HEK293 (cell line): Measurements from ENCODE around the gene TSTD1.

Experiments used
- CTCF ChIA-PET: fragments of 350-600 bp; formaldehyde crosslinking; extraction: SDS; loops from one replicate; lab custom pipeline; 2021; ENCODE audit warnings: antibody characterized with exemption; lab: Yijun Ruan, JAX
- POLR2A ChIA-PET: fragments of 300-600 bp; formaldehyde crosslinking; extraction: SDS; loops from one replicate; lab custom pipeline; 2020; ENCODE audit warnings: antibody characterized with exemption, inconsistent platforms; lab: Yijun Ruan, JAX
- H3K27ac ChIP-seq: fragments of 200-500 bp; sonication (Bioruptor generic); 2 replicates; pipeline ENCODE4 v1.5.1; 2014; ENCODE audit warnings: low read depth, low read length, control low read depth, inconsistent platforms; ENCODE audit errors: extremely low read depth
- H3K36me3 ChIP-seq, 2 experiments: fragments of 200-500 bp in 1 of 2; sonication (Bioruptor generic) in 1 of 2; 1 replicate in 1 of 2; 2 replicates in 1 of 2; pipeline ENCODE4 v1.5.1; 2014 to 2017; ENCODE audit warnings: inconsistent platforms in 2 of 2, low read length in 2 of 2; ENCODE audit not compliant: control insufficient read depth in 2 of 2, insufficient read depth in 1 of 2
- H3K4me1 ChIP-seq: fragments of 200-500 bp; sonication (Bioruptor generic); 2 replicates; pipeline ENCODE4 v1.5.1; 2014; ENCODE audit warnings: mild to moderate bottlenecking, low read length, inconsistent platforms; ENCODE audit not compliant: control insufficient read depth, insufficient read depth
- H3K4me3 ChIP-seq: 2 replicates; pipeline ENCODE4 v1.5.1; 2011; ENCODE audit warnings: low read depth, mild to moderate bottlenecking, control low read depth, low read length, moderate library complexity
- H3K9me3 ChIP-seq: fragments of 200-500 bp; sonication (Bioruptor generic); 2 replicates; pipeline ENCODE4 v1.5.1; 2014; ENCODE audit warnings: low read depth, low read length, inconsistent platforms; ENCODE audit not compliant: control insufficient read depth, insufficient read depth
- OSR2 ChIP-seq: fragments of 450-650 bp; formaldehyde crosslinking; IDR thresholded peaks from 2 replicates; pipeline ENCODE4 v1.5.1; 2016; ENCODE audit warnings: missing biosample characterization, missing genetic modification characterization
- ZBTB20 ChIP-seq: fragments of 450-650 bp; formaldehyde crosslinking; IDR thresholded peaks from 2 replicates; pipeline ENCODE4 v1.5.1; 2016; ENCODE audit warnings: missing biosample characterization, missing genetic modification characterization
- ZNF132 ChIP-seq: fragments of 450-650 bp; formaldehyde crosslinking; IDR thresholded peaks from 2 replicates; pipeline ENCODE4 v1.5.1; 2017; ENCODE audit warnings: missing biosample characterization, missing genetic modification characterization, borderline replicate concordance
- ZNF133 ChIP-seq: fragments of 450-650 bp; formaldehyde crosslinking; IDR thresholded peaks from 2 replicates; pipeline ENCODE4 v1.5.1; 2016; ENCODE audit warnings: missing biosample characterization, missing genetic modification characterization
- ZNF2 ChIP-seq: fragments of 450-650 bp; formaldehyde crosslinking; IDR thresholded peaks from 2 replicates; pipeline ENCODE4 v1.5.1; 2016; ENCODE audit warnings: missing biosample characterization, missing genetic modification characterization
- ZNF211 ChIP-seq: fragments of 450-650 bp; formaldehyde crosslinking; IDR thresholded peaks from 2 replicates; pipeline ENCODE4 v1.5.1; 2016; ENCODE audit warnings: low read depth, missing biosample characterization, missing genetic modification characterization
- ZNF214 ChIP-seq: fragments of 450-650 bp; formaldehyde crosslinking; IDR thresholded peaks from 2 replicates; pipeline ENCODE4 v1.5.1; 2017; ENCODE audit warnings: missing biosample characterization, mild to moderate bottlenecking, missing genetic modification characterization, borderline replicate concordance
- ZNF416 ChIP-seq: fragments of 450-650 bp; formaldehyde crosslinking; IDR thresholded peaks from 2 replicates; pipeline ENCODE4 v1.5.1; 2016; ENCODE audit warnings: missing biosample characterization, missing genetic modification characterization
- ZNF530 ChIP-seq: fragments of 450-650 bp; formaldehyde crosslinking; IDR thresholded peaks from 2 replicates; pipeline ENCODE4 v1.5.1; 2016; ENCODE audit warnings: low read depth, missing biosample characterization, missing genetic modification characterization
- ZNF623 ChIP-seq: fragments of 450-650 bp; formaldehyde crosslinking; IDR thresholded peaks from 2 replicates; pipeline ENCODE4 v1.5.1; 2016; ENCODE audit warnings: missing biosample characterization, missing genetic modification characterization
- ZNF654 ChIP-seq: fragments of 450-650 bp; formaldehyde crosslinking; IDR thresholded peaks from 2 replicates; pipeline ENCODE4 v1.5.1; 2016; ENCODE audit warnings: low read depth, missing biosample characterization, missing genetic modification characterization
- TF ChIP-seq, protein P1 (sequence below): fragments of 450-650 bp; formaldehyde crosslinking; IDR thresholded peaks from 2 replicates; pipeline ENCODE4 v1.5.1; 2016; ENCODE audit warnings: missing biosample characterization, missing genetic modification characterization, borderline replicate concordance
- TF ChIP-seq, protein P2 (sequence below): fragments of 450-650 bp; formaldehyde crosslinking; IDR thresholded peaks from 2 replicates; pipeline ENCODE4 v1.5.1; 2016; ENCODE audit warnings: missing biosample characterization, missing genetic modification characterization, low read depth
- TF ChIP-seq, protein P3 (sequence below): fragments of 450-650 bp; formaldehyde crosslinking; IDR thresholded peaks from 2 replicates; pipeline ENCODE4 v1.5.1; 2016; ENCODE audit warnings: missing biosample characterization, missing genetic modification characterization
- TF ChIP-seq, protein P4 (sequence below): fragments of 450-650 bp; formaldehyde crosslinking; IDR thresholded peaks from 2 replicates; pipeline ENCODE4 v1.5.1; 2016; ENCODE audit warnings: missing biosample characterization, missing genetic modification characterization

The TSTD1 gene

DNA sequence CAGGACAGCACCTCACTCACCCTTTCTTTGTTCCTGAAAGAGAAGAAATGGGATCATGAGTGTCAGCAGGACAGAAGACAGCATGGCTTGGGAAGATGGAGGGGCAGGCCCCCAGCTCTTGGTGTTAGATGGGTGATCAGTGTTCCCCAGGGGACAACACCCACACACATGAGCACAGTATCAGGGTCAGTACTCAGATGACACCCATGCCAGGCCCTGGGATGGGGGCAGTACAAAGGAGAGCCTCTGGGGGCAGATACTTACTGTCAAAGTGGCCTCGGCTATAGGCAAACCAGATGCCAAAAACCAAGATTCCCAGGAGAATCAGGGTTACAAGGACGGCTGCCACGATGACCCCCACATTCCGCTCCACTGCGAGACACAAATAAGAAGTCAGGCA is 39.4 kb downstream of the TSTD1 start (continued):
- TF ChIP-seq, protein P1, sequence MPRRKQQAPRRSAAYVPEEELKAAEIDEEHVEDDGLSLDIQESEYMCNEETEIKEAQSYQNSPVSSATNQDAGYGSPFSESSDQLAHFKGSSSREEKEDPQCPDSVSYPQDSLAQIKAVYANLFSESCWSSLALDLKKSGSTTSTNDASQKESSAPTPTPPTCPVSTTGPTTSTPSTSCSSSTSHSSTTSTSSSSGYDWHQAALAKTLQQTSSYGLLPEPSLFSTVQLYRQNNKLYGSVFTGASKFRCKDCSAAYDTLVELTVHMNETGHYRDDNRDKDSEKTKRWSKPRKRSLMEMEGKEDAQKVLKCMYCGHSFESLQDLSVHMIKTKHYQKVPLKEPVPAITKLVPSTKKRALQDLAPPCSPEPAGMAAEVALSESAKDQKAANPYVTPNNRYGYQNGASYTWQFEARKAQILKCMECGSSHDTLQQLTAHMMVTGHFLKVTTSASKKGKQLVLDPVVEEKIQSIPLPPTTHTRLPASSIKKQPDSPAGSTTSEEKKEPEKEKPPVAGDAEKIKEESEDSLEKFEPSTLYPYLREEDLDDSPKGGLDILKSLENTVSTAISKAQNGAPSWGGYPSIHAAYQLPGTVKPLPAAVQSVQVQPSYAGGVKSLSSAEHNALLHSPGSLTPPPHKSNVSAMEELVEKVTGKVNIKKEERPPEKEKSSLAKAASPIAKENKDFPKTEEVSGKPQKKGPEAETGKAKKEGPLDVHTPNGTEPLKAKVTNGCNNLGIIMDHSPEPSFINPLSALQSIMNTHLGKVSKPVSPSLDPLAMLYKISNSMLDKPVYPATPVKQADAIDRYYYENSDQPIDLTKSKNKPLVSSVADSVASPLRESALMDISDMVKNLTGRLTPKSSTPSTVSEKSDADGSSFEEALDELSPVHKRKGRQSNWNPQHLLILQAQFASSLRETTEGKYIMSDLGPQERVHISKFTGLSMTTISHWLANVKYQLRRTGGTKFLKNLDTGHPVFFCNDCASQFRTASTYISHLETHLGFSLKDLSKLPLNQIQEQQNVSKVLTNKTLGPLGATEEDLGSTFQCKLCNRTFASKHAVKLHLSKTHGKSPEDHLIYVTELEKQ (tag by site-specific recombination) = no peak
- no peak for TF ChIP-seq ZNF530
- TF ChIP-seq, protein P2, sequence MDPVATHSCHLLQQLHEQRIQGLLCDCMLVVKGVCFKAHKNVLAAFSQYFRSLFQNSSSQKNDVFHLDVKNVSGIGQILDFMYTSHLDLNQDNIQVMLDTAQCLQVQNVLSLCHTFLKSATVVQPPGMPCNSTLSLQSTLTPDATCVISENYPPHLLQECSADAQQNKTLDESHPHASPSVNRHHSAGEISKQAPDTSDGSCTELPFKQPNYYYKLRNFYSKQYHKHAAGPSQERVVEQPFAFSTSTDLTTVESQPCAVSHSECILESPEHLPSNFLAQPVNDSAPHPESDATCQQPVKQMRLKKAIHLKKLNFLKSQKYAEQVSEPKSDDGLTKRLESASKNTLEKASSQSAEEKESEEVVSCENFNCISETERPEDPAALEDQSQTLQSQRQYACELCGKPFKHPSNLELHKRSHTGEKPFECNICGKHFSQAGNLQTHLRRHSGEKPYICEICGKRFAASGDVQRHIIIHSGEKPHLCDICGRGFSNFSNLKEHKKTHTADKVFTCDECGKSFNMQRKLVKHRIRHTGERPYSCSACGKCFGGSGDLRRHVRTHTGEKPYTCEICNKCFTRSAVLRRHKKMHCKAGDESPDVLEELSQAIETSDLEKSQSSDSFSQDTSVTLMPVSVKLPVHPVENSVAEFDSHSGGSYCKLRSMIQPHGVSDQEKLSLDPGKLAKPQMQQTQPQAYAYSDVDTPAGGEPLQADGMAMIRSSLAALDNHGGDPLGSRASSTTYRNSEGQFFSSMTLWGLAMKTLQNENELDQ (tag by site-specific recombination) = no peak
- TF ChIP-seq ZNF623 (tag by site-specific recombination) = no peak
- TF ChIP-seq, protein P3, sequence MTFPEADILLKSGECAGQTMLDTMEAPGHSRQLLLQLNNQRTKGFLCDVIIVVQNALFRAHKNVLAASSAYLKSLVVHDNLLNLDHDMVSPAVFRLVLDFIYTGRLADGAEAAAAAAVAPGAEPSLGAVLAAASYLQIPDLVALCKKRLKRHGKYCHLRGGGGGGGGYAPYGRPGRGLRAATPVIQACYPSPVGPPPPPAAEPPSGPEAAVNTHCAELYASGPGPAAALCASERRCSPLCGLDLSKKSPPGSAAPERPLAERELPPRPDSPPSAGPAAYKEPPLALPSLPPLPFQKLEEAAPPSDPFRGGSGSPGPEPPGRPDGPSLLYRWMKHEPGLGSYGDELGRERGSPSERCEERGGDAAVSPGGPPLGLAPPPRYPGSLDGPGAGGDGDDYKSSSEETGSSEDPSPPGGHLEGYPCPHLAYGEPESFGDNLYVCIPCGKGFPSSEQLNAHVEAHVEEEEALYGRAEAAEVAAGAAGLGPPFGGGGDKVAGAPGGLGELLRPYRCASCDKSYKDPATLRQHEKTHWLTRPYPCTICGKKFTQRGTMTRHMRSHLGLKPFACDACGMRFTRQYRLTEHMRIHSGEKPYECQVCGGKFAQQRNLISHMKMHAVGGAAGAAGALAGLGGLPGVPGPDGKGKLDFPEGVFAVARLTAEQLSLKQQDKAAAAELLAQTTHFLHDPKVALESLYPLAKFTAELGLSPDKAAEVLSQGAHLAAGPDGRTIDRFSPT = no peak
- no peak for TF ChIP-seq ZNF211 (tag by site-specific recombination)

DNA sequence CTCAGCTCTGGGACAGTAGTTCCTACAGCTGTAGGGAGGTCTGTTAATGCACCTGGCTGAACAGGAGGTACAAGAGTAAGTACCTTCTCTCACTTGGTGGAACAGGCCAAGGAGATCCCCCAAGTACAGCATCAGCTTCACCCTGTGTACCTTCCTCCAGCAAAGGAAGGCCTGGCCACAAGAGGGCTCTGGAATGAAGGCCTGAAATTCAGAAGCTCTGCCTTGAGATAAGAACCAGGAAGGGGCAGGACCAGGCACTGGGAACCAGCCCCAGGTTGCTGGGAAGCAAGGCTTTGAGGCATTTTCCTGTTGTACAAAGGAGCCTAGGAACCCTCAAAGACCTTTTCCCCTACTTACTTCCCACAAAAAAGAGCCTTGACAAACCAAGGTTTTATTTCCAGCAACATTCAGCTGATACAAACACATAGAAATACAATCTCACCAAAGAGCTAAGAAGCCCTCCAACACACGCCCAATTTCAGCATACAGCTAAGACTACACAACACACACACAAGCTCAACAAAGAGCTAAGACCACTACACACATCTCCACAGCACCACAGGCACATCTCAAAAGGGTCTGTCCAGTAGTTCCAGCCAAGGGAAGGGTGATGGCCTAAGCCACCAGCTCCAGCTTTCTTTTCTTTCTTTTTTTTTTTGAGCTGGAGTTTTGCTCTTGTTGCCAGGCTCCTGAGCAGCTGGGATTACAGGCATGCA is 41.3 kb downstream of the TSTD1 start:
- POLR2A ChIA-PET = interaction anchor here (0.8 to 3.3 kb wide), 5 partner anchors 24 to 136 kb away, joined by 3 to 15 read pairs (median 5); partner anchors contain the start of genes F11R and USF1
- Histone ChIP-seq H3K36me3 (peaks cover 5 to 48% of the 10 kb centered on the region in 2 experiments), H3K27ac (no peak overlapping the region), H3K4me3 (no peak overlapping the region), H3K4me1 (peaks cover 5% of the 10 kb centered on the region), H3K9me3 (no peaks in the 10 kb centered on the region)
- TF ChIP-seq ZNF214 (no peak), ZBTB20 (tag by site-specific recombination) (no peak), OSR2 (tag by site-specific recombination) (peak; percentile 29; the same call in 1 of the 2 replicates), ZNF623 (tag by site-specific recombination) (no peak), ZNF132 (tag by site-specific recombination) (no peak), ZNF133 (tag by site-specific recombination) (peak; percentile 99), ZNF416 (tag by site-specific recombination) (no peak), ZNF2 (0 out of 2 replicates have a peak, but pooled peaks have one; percentile 28), ZNF654 (tag by site-specific recombination) (peak; percentile 37)
- TF ChIP-seq, protein P4, sequence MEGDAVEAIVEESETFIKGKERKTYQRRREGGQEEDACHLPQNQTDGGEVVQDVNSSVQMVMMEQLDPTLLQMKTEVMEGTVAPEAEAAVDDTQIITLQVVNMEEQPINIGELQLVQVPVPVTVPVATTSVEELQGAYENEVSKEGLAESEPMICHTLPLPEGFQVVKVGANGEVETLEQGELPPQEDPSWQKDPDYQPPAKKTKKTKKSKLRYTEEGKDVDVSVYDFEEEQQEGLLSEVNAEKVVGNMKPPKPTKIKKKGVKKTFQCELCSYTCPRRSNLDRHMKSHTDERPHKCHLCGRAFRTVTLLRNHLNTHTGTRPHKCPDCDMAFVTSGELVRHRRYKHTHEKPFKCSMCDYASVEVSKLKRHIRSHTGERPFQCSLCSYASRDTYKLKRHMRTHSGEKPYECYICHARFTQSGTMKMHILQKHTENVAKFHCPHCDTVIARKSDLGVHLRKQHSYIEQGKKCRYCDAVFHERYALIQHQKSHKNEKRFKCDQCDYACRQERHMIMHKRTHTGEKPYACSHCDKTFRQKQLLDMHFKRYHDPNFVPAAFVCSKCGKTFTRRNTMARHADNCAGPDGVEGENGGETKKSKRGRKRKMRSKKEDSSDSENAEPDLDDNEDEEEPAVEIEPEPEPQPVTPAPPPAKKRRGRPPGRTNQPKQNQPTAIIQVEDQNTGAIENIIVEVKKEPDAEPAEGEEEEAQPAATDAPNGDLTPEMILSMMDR (tag by site-specific recombination) = peak; percentile 54; the same call in 1 of the 2 replicates
- CTCF ChIA-PET = interaction anchor here (0.5 to 4.3 kb wide), 24 partner anchors 9 to 216 kb away, joined by 3 to 60 read pairs (median 4); partner anchors contain the start of genes F11R, KLHDC9 and USF1
